Progenitor cell of endocrine pancreas (in vitro differentiated cells): ENCODE data around the gene AGR3. TPM values are rescaled to one million over a fixed set of nuclear protein-coding genes. Genes with fewer than 3 reads are reported as not detected.

Source experiments
- DNase-seq: peaks from one replicate; pipeline ENCODE4 v3.0.0; 2021; ENCODE audit warnings: low spot score; ENCODE audit not compliant: unreplicated experiment
- H3K27ac Mint-ChIP-seq: 2 replicates; pipeline ENCODE4 v1.8.0; 2021; ENCODE audit warnings: mild to moderate bottlenecking, moderate library complexity, mixed read lengths
- H3K27me3 Mint-ChIP-seq: 2 replicates; pipeline ENCODE4 v1.8.0; 2021; ENCODE audit warnings: mixed read lengths
- H3K36me3 Mint-ChIP-seq: 2 replicates; pipeline ENCODE4 v1.8.0; 2022; ENCODE audit warnings: mixed read lengths; ENCODE audit not compliant: insufficient read depth
- H3K4me1 Mint-ChIP-seq: 2 replicates; pipeline ENCODE4 v1.8.0; 2021; ENCODE audit warnings: low read depth, mixed read lengths
- H3K4me3 Mint-ChIP-seq: 2 replicates; pipeline ENCODE4 v1.8.0; 2021; ENCODE audit warnings: low read depth, mild to moderate bottlenecking, moderate library complexity, mixed read lengths
- H3K9me3 Mint-ChIP-seq: 2 replicates; pipeline ENCODE4 v1.8.0; 2021; ENCODE audit warnings: low read depth, mixed read lengths
- total RNA-seq: library from RNA; stranded (reverse); gene quantifications from 2 replicates; pipeline ENCODE4 v1.2.1, GENCODE V29; 2021
- TF ChIP-seq, protein P1 (sequence below): fragments of 200-600 bp; sonication (generic); IDR thresholded peaks from one replicate; pipeline ENCODE4 v1.5.0; 2021; ENCODE audit warnings: antibody characterized with exemption, mild to moderate bottlenecking; ENCODE audit not compliant: unreplicated experiment

The AGR3 gene
- total RNA-seq, 1 donor from 2014 or later = 5.8 TPM

DNA sequence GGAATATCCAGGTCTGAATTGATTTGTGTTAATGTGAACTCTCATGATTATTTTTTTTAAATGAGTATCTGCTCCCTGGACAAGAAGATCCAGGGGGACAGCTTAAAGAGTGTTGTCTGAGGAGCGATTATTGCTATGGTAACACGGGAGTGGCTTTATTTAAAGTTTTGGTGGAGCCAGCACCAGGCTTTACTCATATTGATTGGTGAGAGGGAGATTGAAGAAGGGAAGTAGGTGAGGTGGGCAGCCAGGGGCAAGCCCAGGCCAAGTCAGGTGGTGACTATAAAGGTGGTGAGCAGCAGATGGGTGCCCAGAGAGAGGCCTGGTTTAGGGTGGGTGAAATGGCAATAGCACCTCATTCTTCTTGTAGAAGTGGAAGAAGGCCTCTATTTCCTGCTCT is 66.8 kb downstream of the AGR3 start:
- Mint-ChIP-seq H3K9me3 (peaks cover 7% of the 10 kb centered on the region), H3K4me3 (no peak overlapping the region), H3K4me1 (peaks cover 43% of the 10 kb centered on the region), H3K27me3 (no peaks in the 10 kb centered on the region), H3K27ac (peak overlapping the region; percentile 59), H3K36me3 (peaks cover 2% of the 10 kb centered on the region)
- no peak for DNase-seq
- TF ChIP-seq, protein P1, sequence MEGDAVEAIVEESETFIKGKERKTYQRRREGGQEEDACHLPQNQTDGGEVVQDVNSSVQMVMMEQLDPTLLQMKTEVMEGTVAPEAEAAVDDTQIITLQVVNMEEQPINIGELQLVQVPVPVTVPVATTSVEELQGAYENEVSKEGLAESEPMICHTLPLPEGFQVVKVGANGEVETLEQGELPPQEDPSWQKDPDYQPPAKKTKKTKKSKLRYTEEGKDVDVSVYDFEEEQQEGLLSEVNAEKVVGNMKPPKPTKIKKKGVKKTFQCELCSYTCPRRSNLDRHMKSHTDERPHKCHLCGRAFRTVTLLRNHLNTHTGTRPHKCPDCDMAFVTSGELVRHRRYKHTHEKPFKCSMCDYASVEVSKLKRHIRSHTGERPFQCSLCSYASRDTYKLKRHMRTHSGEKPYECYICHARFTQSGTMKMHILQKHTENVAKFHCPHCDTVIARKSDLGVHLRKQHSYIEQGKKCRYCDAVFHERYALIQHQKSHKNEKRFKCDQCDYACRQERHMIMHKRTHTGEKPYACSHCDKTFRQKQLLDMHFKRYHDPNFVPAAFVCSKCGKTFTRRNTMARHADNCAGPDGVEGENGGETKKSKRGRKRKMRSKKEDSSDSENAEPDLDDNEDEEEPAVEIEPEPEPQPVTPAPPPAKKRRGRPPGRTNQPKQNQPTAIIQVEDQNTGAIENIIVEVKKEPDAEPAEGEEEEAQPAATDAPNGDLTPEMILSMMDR = no peak

DNA sequence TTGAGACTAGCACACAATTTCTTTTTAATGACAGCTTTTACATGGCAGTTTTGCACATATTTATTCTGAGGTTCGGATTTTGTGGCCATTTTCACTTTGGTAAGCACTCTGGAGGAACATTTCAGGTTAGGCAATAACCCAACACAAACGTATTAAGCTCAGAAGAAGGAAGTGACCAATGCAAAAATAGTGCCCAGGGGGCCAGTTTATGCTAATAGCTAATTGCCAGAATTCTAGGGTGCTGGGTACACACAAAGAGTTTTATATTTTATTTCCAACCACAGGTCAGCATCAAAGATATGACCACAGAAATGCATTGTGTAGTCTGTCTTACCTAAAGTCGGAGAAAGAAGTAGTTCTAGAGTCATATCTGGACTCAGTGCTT is 68.6 kb downstream of the AGR3 start:
- peaks cover 43% of the 10 kb centered on the region for H3K4me1 Mint-ChIP-seq
- peaks cover 10% of the 10 kb centered on the region for H3K9me3 Mint-ChIP-seq
- no peak for DNase-seq
- peaks cover 2% of the 10 kb centered on the region for H3K36me3 Mint-ChIP-seq
- no peaks in the 10 kb centered on the region for H3K27me3 Mint-ChIP-seq
- no peak overlapping the region for H3K4me3 Mint-ChIP-seq
- no peak overlapping the region for H3K27ac Mint-ChIP-seq
- TF ChIP-seq, protein P1 = no peak

DNA sequence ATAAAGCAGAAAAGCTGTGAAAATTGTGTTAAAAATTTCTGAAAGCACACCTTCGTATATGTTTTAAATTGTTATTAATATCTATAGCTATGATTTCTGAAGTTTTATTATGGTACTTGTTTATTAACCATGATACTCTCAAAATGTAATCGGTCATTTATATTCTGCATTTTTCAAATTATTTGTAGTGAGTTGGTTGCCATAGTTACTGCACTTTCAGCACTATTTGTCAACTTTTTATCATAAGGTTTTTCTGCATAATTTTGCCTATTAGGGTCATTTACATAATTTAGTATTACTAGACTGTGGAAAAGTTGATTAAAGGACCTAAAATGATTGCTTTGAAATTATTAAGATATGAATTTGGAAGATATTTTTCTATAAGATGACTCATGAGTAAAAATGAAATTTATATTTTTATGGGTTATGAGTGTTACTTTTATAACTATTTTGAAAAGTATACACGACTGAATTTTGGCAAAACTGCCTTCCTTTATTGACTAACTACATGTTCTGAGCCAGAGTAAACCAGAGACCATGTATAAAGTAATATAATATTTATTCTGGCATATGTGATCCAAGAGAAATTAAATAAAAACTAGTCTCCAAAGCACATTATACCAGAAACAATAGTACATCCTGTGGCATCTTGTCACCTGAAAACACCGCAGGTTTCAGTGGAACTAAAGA is 69.1 kb downstream of the AGR3 start:
- Mint-ChIP-seq H3K27ac (no peak overlapping the region), H3K4me1 (peaks cover 40% of the 10 kb centered on the region), H3K4me3 (no peak overlapping the region), H3K27me3 (no peaks in the 10 kb centered on the region), H3K36me3 (no peaks in the 10 kb centered on the region), H3K9me3 (peaks cover 7% of the 10 kb centered on the region)
- TF ChIP-seq, protein P1 = no peak
- no peak for DNase-seq

DNA sequence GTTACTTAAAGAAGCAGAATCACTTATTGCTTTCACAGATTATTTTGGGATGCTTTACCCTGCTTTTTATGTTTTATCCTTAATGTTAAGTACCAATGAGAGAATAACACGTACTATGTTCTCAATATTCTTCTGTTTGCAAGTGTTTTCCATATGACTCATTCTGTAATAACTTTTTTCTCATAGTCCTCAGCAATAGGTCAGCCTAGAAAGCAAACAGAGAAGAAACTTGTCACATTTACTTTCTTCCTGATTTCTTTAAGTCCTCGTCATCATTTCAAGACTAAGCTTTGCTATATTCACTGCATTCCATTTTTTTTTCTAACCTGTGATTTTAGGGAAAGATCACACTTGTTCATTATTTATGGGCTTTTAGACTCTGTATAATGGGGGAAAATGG is 70.2 kb downstream of the AGR3 start:
- H3K27me3 Mint-ChIP-seq = no peaks in the 10 kb centered on the region
- peaks cover 32% of the 10 kb centered on the region for H3K4me1 Mint-ChIP-seq
- TF ChIP-seq, protein P1 = no peak
- H3K9me3 Mint-ChIP-seq = peaks cover 7% of the 10 kb centered on the region
- DNase-seq = no peak
- no peak overlapping the region for H3K27ac Mint-ChIP-seq
- no peak overlapping the region for H3K4me3 Mint-ChIP-seq
- no peaks in the 10 kb centered on the region for H3K36me3 Mint-ChIP-seq

DNA sequence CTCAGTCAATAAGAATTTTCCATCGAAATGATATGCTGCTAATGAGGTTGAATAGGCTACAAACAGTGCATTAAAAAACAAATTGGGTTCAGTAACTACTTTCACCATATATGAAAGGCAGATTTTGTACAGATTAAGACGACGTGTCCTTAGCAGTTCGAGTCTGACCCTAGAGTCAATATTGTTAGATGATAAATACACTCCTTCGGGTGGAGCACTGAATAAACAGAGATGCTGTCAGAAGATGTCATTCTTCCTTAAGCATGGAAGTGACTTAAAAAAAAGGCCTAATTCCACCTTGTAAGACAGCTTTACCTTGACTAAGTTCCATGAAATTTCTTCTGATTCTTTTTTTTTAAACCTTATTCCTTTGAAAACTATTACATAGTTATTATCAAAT is 71.2 kb downstream of the AGR3 start:
- DNase-seq = no peak
- Mint-ChIP-seq H3K4me3 (no peak overlapping the region), H3K27ac (no peak overlapping the region), H3K4me1 (peaks cover 26% of the 10 kb centered on the region), H3K9me3 (peaks cover 7% of the 10 kb centered on the region), H3K36me3 (no peaks in the 10 kb centered on the region), H3K27me3 (no peaks in the 10 kb centered on the region)
- TF ChIP-seq, protein P1 = no peak
